Measurements from ENCODE around the gene RPTN. TPM values are rescaled to one million over a fixed set of nuclear protein-coding genes. Genes with fewer than 3 reads are reported as not detected.

The RPTN gene
- total RNA-seq, 1 experiment from 2014 or later = not detected

Other genes with a start within 250 kb of the RPTN start
- 17.0 TPM for gene THEM4, start 249.7 kb downstream of the RPTN start, total RNA-seq (2021; ENCODE audit: unreplicated experiment)
- 340 TPM for gene S100A10, start 165.4 kb downstream of the RPTN start, total RNA-seq (2021; ENCODE audit: unreplicated experiment)
- gene S100A11, start 122.2 kb downstream of the RPTN start, total RNA-seq (2021; ENCODE audit: unreplicated experiment) = 229 TPM
- not detected for gene TCHHL1, start 70.2 kb downstream of the RPTN start, total RNA-seq (2021; ENCODE audit: unreplicated experiment)
- 0.02 TPM for gene TCHH, start 43.8 kb downstream of the RPTN start, total RNA-seq (2021; ENCODE audit: unreplicated experiment)
- not detected for gene HRNR, start 65.0 kb upstream of the RPTN start, total RNA-seq (2021; ENCODE audit: unreplicated experiment)
- 0.02 TPM for gene FLG, start 166.0 kb upstream of the RPTN start, total RNA-seq (2021; ENCODE audit: unreplicated experiment)
- gene FLG2, start 200.8 kb upstream of the RPTN start, total RNA-seq (2021; ENCODE audit: unreplicated experiment) = not detected